GM21529 (cell line): ENCODE measurements around the gene PRKCSH.
"Not testable (repeated sequence)": the region's sequence is repeated elsewhere in the genome, so short reads cannot be mapped to it uniquely, and the experiment has no call there.

Source experiments
- ATAC-seq: cut with Tn5 transposase; IDR thresholded peaks from one replicate; pipeline ENCODE4 v1.9.1; 2021; ENCODE audit not compliant: unreplicated experiment

Gene PRKCSH

GRCh38 chr19:11435057-11435832 is at the start of gene PRKCSH, which contains the start of gene ODAD3:
Gene PRKCSH, plus strand, starts transcription at chr19:11435635. Its CDS starts 483 bp downstream, at chr19:11436118.
Gene ODAD3, minus strand, starts transcription at chr19:11435121. Its CDS starts 105 bp downstream, at chr19:11435016.
- ATAC-seq: peak; percentile 88

- ATAC-seq: no peak
Measured at GRCh38 chr19:11387162-11388034, 48.0 kb upstream of the PRKCSH start.

GRCh38 chr19:11390359-11390758 is 45.1 kb upstream of the PRKCSH start:
- ATAC-seq: no peak

GRCh38 chr19:11390933-11391680 is 44.3 kb upstream of the PRKCSH start:
- ATAC-seq: no peak

GRCh38 chr19:11397089-11397610 is 38.3 kb upstream of the PRKCSH start:
- ATAC-seq: no peak

- no peak for ATAC-seq
Measured at GRCh38 chr19:11399667-11400066, 35.8 kb upstream of the PRKCSH start.

- ATAC-seq: no peak
Measured at GRCh38 chr19:11400798-11401197, 34.6 kb upstream of the PRKCSH start.

GRCh38 chr19:11401808-11402543 is 33.5 kb upstream of the PRKCSH start:
- no peak for ATAC-seq

- ATAC-seq: no peak
Measured at GRCh38 chr19:11404588-11405222, 30.7 kb upstream of the PRKCSH start.

- no peak for ATAC-seq
Measured at GRCh38 chr19:11405846-11406643, 29.4 kb upstream of the PRKCSH start.

- ATAC-seq: not testable (repeated sequence)
Measured at GRCh38 chr19:11406703-11407236, 28.7 kb upstream of the PRKCSH start.

GRCh38 chr19:11408591-11408990 is 26.8 kb upstream of the PRKCSH start:
- ATAC-seq: no peak

- no peak for ATAC-seq
Measured at GRCh38 chr19:11410682-11411081, 24.8 kb upstream of the PRKCSH start.

- no peak for ATAC-seq
Measured at GRCh38 chr19:11414544-11414943, 20.9 kb upstream of the PRKCSH start.

- no peak for ATAC-seq
Measured at GRCh38 chr19:11416346-11417052, 18.9 kb upstream of the PRKCSH start.

GRCh38 chr19:11418094-11418548 is 17.3 kb upstream of the PRKCSH start:
- no peak for ATAC-seq

GRCh38 chr19:11418549-11419506 is 16.6 kb upstream of the PRKCSH start, which contains the start of gene RGL3:
Gene RGL3, minus strand, starts transcription at chr19:11419314. Its CDS starts 36 bp downstream, at chr19:11419278.
- no peak for ATAC-seq
